Endothelial cell of umbilical vein (primary cell): ENCODE data around the gene CLIC6. TPM values are rescaled to one million over a fixed set of nuclear protein-coding genes. Genes with fewer than 3 reads are reported as not detected.

Source experiments
- BruUV-seq: library from RNA; stranded (reverse); fragments of 400-500 nt; replicated peaks from 2 replicates; lab custom pipeline; 2021; lab: Mats Ljungman, UMichigan
- CTCF ChIA-PET: fragments of 300-600, 350-600 bp; sonication (Branson Sonifier 250); formaldehyde crosslinking; loops from one replicate; lab custom pipeline; 2021; ENCODE audit warnings: antibody characterized with exemption, inconsistent platforms; lab: Charles Lee
- POLR2A ChIA-PET: fragments of 300-600, 350-600 bp; sonication (Branson Sonifier 250); formaldehyde crosslinking; loops from one replicate; lab custom pipeline; 2021; ENCODE audit warnings: antibody characterized with exemption, inconsistent platforms; lab: Charles Lee
- DNase-seq: peaks from one replicate; pipeline ENCODE4 v3.0.0-alpha.2; 2011; ENCODE audit warnings: low read depth, low spot score
- FAIRE-seq: peaks from 2 replicates; lab custom pipeline; 2011; peaks lifted over from hg19 to GRCh38; lab: Jason Lieb, UNC
- H2AFZ ChIP-seq: 2 replicates; pipeline ENCODE4 v1.6.0; 2012; ENCODE audit warnings: low read depth, low read length, control low read depth, inconsistent platforms
- H3K27ac ChIP-seq: 2 replicates; pipeline ENCODE4 v1.5.1; 2011; ENCODE audit warnings: low read depth, mild to moderate bottlenecking, control low read depth, low read length, moderate library complexity; ENCODE audit not compliant: insufficient read depth
- H3K27me3 ChIP-seq, 2 experiments: 2 replicates each; pipeline versions ENCODE4 v1.6.0 to v1.6.1; 2011; ENCODE audit warnings: low read length in 2 of 2, mixed read lengths in 1 of 2; ENCODE audit not compliant: control insufficient read depth in 2 of 2, insufficient read depth in 2 of 2
- H3K36me3 ChIP-seq, 2 experiments: 2 replicates in 1 of 2; 3 replicates in 1 of 2; pipeline ENCODE4 v1.5.1; 2011; ENCODE audit warnings: low read length in 2 of 2, mild to moderate bottlenecking in 1 of 2, moderate library complexity in 1 of 2; ENCODE audit not compliant: control insufficient read depth in 2 of 2, insufficient read depth in 2 of 2; ENCODE audit errors: extremely low read depth in 1 of 2
- H3K4me1 ChIP-seq: 3 replicates; pipeline ENCODE4 v1.5.1; 2011; ENCODE audit warnings: mild to moderate bottlenecking, low read length; ENCODE audit not compliant: control insufficient read depth, insufficient read depth; ENCODE audit errors: extremely low read depth
- H3K4me2 ChIP-seq: 2 replicates; pipeline ENCODE4 v1.6.1; 2011; ENCODE audit warnings: low read length, control low read depth, mixed read lengths; ENCODE audit not compliant: insufficient read depth
- H3K4me3 ChIP-seq, 3 experiments: fragments of 200-600 bp in 1 of 3; sonication (generic), shearing (Covaris generic) in 1 of 3; replicated peaks in 1 of 3; 2 replicates each; pipeline ENCODE4 v1.5.1; 2011 to 2016; ENCODE audit warnings: control low read depth in 3 of 3, low read length in 3 of 3, mild to moderate bottlenecking in 2 of 3, inconsistent platforms in 1 of 3, low read depth in 1 of 3, moderate library complexity in 1 of 3; ENCODE audit not compliant: insufficient read depth in 1 of 3
- H3K79me2 ChIP-seq: 2 replicates; pipeline ENCODE4 v1.6.0; 2012; ENCODE audit warnings: low read length, inconsistent platforms; ENCODE audit not compliant: control insufficient read depth, insufficient read depth
- H3K9ac ChIP-seq: replicated peaks from 2 replicates; pipeline ENCODE3; 2011; ENCODE audit warnings: low read length, control low read depth; ENCODE audit not compliant: insufficient read depth; ENCODE audit errors: extremely low read depth
- H3K9me1 ChIP-seq: replicated peaks from 3 replicates; pipeline ENCODE4 v1.6.0; 2011; ENCODE audit warnings: mild to moderate bottlenecking, low read length; ENCODE audit not compliant: control insufficient read depth, insufficient read depth; ENCODE audit errors: extremely low read depth
- H3K9me3 ChIP-seq: replicated peaks from 2 replicates; pipeline ENCODE4 v1.5.1; 2012; ENCODE audit warnings: low read length, inconsistent platforms; ENCODE audit not compliant: control insufficient read depth, insufficient read depth
- H4K20me1 ChIP-seq: replicated peaks from 2 replicates; pipeline ENCODE3; 2011; ENCODE audit warnings: mild to moderate bottlenecking, low read length; ENCODE audit not compliant: control insufficient read depth, insufficient read depth; ENCODE audit errors: extremely low read depth
- CTCF ChIP-seq, 2 donors: IDR thresholded peaks; 1 replicate in 1 of 2; 2 replicates in 1 of 2; pipeline ENCODE4 v1.5.1; 2011; ENCODE audit warnings: low read length in 2 of 2, mild to moderate bottlenecking in 2 of 2, moderate library complexity in 2 of 2, control low read depth in 1 of 2, inconsistent platforms in 1 of 2, low read depth in 1 of 2; ENCODE audit not compliant: insufficient read depth in 1 of 2; ENCODE audit errors: extremely low read depth in 1 of 2
- EZH2 ChIP-seq: IDR thresholded peaks from 2 replicates; pipeline ENCODE4 v1.6.1; 2012; ENCODE audit warnings: borderline replicate concordance, low read depth, mild to moderate bottlenecking, moderate library complexity, low read length, inconsistent platforms; ENCODE audit not compliant: severe bottlenecking
- FOS ChIP-seq: IDR thresholded peaks from 2 replicates; pipeline ENCODE4 v1.6.1; 2011; ENCODE audit warnings: mild to moderate bottlenecking, low read length, moderate library complexity, borderline replicate concordance; ENCODE audit not compliant: insufficient read depth
- GATA2 ChIP-seq: IDR thresholded peaks from 2 replicates; pipeline ENCODE4 v1.7.0; 2011; ENCODE audit warnings: low read depth, mild to moderate bottlenecking, moderate library complexity, mixed read lengths, low read length; ENCODE audit not compliant: insufficient read length, insufficient read depth
- JUN ChIP-seq: IDR thresholded peaks from 2 replicates; pipeline ENCODE4 v1.6.1; 2011; ENCODE audit warnings: borderline replicate concordance, low read depth; ENCODE audit not compliant: insufficient read length, insufficient read depth
- MAX ChIP-seq: IDR thresholded peaks from 2 replicates; pipeline ENCODE4 v1.6.1; 2011; ENCODE audit not compliant: insufficient read depth, insufficient read length
- MYC ChIP-seq: IDR thresholded peaks from one replicate; pipeline ENCODE4 v1.6.1; 2011; ENCODE audit warnings: mild to moderate bottlenecking, low read depth, low read length
- POLR2A ChIP-seq: IDR thresholded peaks from 2 replicates; pipeline ENCODE4 v1.6.1; 2012; ENCODE audit warnings: low read depth, mild to moderate bottlenecking, control low read depth, low read length
- POLR2AphosphoS5 ChIP-seq: IDR thresholded peaks from 2 replicates; pipeline ENCODE4 v1.6.1; 2012; ENCODE audit warnings: low read depth, mild to moderate bottlenecking, control low read depth, low read length, moderate library complexity; ENCODE audit not compliant: insufficient read depth
- dilution Hi-C: fragments of 300-500 bp; cut with MboI; formaldehyde crosslinking; loops from one replicate; pipeline ENCODE4 v1.15.0; 2019; ENCODE audit warnings: low sequenced_read_pairs; ENCODE audit not compliant: extremely low pct_ligation_motif_present
- intact Hi-C: fragments of 100-400 bp; cut with micrococcal nuclease; formaldehyde crosslinking; loops from one replicate; pipeline ENCODE4 v1.10.0; 2022
- polyA plus RNA-seq, 4 experiments: library from polyadenylated mRNA; depleted of rRNA in 3 of 4; stranded (reverse) in 3 of 4; unstranded in 1 of 4; fragments of >200 nt; gene quantifications; 2 replicates each; pipeline versions ENCODE4 v1.2.1 to v1.2.3, GENCODE V29; 2011 to 2012; ENCODE audit warnings: missing spikeins in 1 of 4
- total RNA-seq: library from RNA; stranded (reverse); gene quantifications from 2 replicates; pipeline ENCODE4 v1.2.3, GENCODE V29; 2021

Gene CLIC6
- total and polyA plus RNA-seq, 2 donors (not counting 3 experiments of a cell fraction or from before 2014, with no cell fraction given) = not detected

- ChIA-PET POLR2A (no interaction called here), CTCF (interaction anchor here (0.9 to 1.2 kb wide), 2 partner anchors 19 to 1169 kb away, joined by 3 to 4 read pairs; no protein-coding TSS in a partner anchor)
- intact Hi-C loops = no loop called here
- no peak for TF ChIP-seq GATA2
- no peak for TF ChIP-seq EZH2
- TF ChIP-seq FOS = no peak
- DNase-seq (no peak), FAIRE-seq (no peak)
- no peak overlapping the region for H3K9ac ChIP-seq
- no peaks in the 10 kb centered on the region for H3K9me1 ChIP-seq
- no peaks in the 10 kb centered on the region for H3K4me1 ChIP-seq
- H3K4me3 ChIP-seq = no peak overlapping the region
- no peak overlapping the region for H3K27ac ChIP-seq
- H4K20me1 ChIP-seq = no peaks in the 10 kb centered on the region
- H3K36me3 ChIP-seq = no peaks in the 10 kb centered on the region
- no peaks in the 10 kb centered on the region for H3K79me2 ChIP-seq
- no peaks in the 10 kb centered on the region for H3K9me3 ChIP-seq
- no peak overlapping the region for H2AFZ ChIP-seq
- H3K4me2 ChIP-seq = no peak overlapping the region
- peaks cover 58 to 84% of the 10 kb centered on the region in 2 experiments for H3K27me3 ChIP-seq
- dilution Hi-C loops = no loop called here
- BruUV-seq = no TSS peak
These were observed 2.7 kb downstream of the CLIC6 start for GRCh38 chr21:34671462-34671861.

- FAIRE-seq (no peak), DNase-seq (no peak)
- no peak overlapping the region for H3K9ac ChIP-seq
- no peaks in the 10 kb centered on the region for H3K4me1 ChIP-seq
- no peaks in the 10 kb centered on the region for H4K20me1 ChIP-seq
- no peaks in the 10 kb centered on the region for H3K79me2 ChIP-seq
- dilution Hi-C loops (no loop called here), intact Hi-C loops (no loop called here)
- ChIA-PET POLR2A (no interaction called here), CTCF (interaction anchor here (1.2 kb wide), 1 partner anchor 1168 kb away, joined by 3 read pairs; no protein-coding TSS in a partner anchor)
- no peak overlapping the region for H3K4me3 ChIP-seq
- BruUV-seq = no TSS peak
- no peak overlapping the region for H3K27ac ChIP-seq
- no peak overlapping the region for H3K4me2 ChIP-seq
- H3K9me3 ChIP-seq = no peaks in the 10 kb centered on the region
- H3K9me1 ChIP-seq = no peaks in the 10 kb centered on the region
- peaks cover 56 to 83% of the 10 kb centered on the region in 2 experiments for H3K27me3 ChIP-seq
- no peak overlapping the region for H2AFZ ChIP-seq
- TF ChIP-seq JUN (no peak), POLR2AphosphoS5 (no peak), POLR2A (no peak), EZH2 (no peak), GATA2 (no peak), FOS (no peak), CTCF (IDR thresholded peaks at IDR 0.05; ENCODE audit: extremely low read depth in 1 of 2, insufficient read depth in 1 of 2, low read depth in 1 of 2, low read length in 2 of 2) (no peak), MAX (no peak), MYC (no peak)
- H3K36me3 ChIP-seq = no peaks in the 10 kb centered on the region
These were observed 3.1 kb downstream of the CLIC6 start for GRCh38 chr21:34671891-34672290.
